HG03097 (cell line): Measurements from ENCODE around the gene SLC25A29.

Experiments
- ATAC-seq: cut with Tn5 transposase; IDR thresholded peaks from one replicate; pipeline ENCODE4 v1.9.1; 2021; ENCODE audit not compliant: unreplicated experiment, low FRiP score

The SLC25A29 gene

DNA sequence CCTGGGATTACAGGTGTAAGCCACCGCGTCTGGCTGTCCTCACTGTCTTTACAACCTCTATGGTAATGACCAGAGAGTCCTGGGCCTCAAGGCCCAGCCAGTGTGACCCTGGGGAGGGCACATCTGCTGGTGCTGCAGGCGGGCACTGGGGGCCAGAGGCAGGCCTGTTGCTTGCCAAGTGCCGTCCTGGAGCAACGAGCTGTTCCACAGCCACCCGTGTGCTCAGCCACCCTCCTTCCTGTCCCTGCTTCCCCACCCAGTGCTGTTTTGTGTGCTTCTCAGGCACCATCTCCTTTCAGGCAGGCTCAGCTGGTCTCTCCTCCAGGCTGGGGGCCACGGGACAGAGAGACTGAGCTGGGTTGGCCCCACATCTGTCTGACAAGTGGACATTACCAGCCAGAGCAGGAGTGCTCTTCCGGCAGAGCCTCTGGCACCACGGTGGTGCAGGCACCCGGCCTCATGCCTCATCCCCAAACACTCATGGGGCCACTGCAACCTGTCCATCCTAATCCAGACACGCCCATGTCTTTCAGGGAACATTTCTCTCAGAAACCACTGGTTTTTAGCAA, 25.9 kb upstream of the SLC25A29 start:
- ATAC-seq, result no peak

DNA sequence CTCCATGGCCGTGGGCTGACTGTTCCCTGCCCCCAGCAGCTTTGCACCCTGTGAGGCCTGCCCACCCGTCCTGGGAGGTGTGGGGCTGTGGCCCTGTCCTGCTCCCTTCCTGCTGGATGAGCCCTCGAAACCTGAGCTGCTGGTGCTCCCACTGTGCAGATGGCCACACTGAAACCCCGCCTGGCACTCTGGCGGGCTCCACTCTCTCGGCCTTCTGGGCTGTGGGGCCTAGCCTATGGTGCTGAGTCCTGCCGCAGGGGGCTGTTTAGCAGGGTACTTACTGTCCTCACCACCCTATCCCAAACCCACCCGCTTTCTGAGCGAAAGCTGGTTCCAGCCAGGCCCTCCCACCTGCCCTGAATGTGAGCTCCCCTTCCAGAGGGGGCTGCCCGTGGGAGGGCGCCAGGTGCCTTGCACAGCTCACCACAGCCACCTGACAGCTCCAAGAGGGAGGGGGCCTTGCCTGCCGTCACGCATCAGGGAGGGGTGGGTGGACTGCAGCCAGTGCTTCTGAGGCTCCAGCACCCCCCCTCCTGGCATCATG, 24.2 kb upstream of the SLC25A29 start:
- ATAC-seq, result no peak

DNA sequence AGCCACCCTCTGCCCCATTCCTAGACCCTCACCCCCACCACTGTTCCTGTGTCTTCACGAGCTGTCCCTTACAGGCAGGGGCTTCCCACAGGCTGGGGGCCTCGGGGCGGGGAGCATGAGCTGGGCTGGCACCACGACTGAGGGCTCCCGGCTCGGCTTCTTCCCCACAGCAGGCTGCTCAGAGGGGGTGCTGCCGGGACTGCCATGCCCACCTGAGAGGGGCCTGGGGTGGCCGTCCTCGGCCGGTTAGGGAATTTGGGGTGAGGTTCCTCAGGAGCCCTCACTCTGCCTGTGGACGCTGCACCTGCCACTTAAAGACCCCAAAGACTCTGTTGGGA, 23.7 kb upstream of the SLC25A29 start:
- no peak for ATAC-seq

DNA sequence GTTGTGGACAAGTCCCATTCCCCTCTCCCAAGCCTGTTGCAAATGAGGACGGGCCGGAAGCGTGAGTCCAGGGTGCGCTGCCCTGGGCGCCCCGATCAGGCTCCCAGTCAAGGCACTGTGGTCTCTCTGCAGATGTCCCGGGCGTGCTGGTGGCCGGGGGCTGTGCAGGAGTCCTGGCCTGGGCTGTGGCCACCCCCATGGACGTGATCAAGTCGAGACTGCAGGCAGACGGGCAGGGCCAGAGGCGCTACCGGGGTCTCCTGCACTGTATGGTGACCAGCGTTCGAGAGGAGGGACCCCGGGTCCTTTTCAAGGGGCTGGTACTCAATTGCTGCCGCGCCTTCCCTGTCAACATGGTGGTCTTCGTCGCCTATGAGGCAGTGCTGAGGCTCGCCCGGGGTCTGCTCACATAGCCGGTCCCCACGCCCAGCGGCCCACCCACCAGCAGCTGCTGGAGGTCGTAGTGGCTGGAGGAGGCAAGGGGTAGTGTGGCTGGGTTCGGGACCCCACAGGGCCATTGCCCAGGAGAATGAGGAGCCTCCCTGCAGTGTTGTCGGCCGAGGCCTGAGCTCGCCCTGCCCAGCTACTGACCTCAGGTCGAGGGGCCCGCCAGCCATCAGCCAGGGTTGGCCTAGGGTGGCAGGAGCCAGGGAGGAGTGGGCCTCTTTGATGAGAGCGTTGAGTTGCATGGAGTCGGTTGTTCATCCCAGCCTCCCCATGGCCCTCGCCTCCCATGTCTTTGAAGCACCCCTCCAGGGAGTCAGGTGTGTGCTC, 23.2 kb upstream of the SLC25A29 start:
- ATAC-seq, result no peak

DNA sequence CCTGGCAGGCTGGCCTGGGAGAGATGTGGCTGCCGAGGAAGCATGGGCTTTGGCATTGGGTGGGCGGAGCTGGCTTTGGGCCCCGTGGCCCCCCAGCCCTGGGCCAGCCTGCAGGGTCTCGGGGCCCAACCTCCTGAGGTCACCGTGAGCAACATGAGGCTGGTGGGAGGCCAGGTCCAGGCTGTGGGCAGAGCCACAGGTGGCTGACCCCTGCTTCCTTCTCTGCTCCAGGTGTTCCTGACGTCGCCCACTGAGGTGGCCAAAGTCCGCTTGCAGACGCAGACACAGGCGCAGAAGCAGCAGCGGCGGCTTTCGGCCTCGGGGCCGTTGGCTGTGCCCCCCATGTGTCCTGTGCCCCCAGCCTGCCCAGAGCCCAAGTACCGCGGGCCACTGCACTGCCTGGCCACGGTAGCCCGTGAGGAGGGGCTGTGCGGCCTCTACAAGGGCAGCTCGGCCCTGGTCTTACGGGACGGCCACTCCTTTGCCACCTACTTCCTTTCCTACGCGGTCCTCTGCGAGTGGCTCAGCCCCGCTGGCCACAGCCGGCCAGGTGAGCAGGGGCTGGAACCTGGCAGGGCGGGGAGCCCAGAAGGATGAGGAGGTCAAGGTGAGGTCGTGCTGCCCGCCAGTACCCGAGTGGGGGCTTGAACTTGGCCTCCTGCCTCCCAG, 22.4 kb upstream of the SLC25A29 start:
- no peak for ATAC-seq

DNA sequence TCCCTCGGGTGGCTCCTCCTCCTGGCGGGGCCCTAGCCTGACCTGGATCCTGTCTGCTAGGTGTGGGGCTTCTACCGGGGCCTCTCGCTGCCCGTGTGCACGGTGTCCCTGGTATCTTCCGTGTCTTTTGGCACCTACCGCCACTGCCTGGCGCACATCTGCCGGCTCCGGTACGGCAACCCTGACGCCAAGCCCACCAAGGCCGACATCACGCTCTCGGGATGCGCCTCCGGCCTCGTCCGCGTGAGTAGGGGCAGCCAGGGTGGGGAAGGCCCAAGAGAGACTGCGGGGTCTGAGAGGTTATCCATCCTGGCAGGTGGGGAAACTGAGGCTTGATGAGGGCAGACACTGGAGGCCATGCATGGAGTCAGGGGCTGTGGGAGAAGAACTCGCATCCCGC, 20.9 kb upstream of the SLC25A29 start:
- no peak for ATAC-seq

DNA sequence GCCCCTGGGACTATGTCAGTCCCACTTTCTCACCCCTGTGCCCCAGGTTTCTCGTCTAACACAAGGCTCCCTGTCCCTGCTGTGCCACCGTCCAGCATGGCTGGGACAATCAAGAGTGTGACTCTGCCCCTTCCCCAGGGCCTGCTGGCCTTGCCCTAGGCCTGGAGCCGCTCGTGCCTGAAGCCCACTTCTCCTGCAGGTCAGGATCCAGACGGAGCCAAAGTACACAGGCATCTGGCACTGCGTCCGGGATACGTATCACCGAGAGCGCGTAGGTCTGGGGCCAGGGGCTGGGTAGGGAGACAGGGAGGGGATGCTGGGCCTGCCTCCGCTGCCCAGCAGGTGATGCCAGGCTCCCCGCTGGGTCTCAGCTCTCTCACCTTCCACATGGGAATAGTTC, 19.7 kb upstream of the SLC25A29 start:
- ATAC-seq, result no peak

DNA sequence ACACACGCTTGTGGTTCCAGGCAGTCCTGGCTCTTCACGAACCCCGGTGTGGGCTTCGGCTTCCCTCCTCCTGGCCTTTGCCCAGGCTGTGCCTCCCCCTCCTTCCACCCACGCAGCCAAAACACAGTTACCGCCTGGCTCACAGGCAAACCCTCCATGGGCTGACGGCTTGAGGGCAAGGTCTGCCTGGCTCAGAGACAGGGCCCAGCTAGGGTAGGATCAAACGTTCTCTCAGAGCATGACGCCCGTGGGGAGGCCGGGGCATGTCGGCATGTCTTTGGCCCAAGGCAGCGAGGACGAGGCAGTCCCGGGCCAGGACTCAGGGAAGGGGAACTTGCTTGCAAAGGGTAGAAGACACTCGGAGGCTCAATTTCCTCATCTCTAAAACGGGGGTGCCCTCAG, 19.0 kb upstream of the SLC25A29 start:
- no peak for ATAC-seq

DNA sequence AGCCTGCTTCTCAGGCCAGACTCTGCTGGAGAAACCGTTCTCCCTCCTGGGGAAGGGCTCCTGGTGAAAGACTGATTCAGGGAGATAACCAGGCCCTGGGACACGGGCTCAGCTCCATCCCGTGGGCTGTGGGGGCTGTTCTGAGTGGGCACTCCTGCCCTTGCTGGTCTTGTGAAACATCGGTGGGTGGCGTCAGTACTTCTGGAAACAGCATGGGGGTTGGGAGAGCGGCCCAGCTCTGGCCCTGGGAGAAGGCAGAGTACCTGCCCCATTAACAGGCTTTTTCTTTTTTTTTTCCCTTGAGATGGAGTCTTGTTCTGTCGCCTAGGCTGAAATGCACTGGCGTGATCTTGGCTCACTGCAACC, 17.7 kb upstream of the SLC25A29 start:
- no peak for ATAC-seq

DNA sequence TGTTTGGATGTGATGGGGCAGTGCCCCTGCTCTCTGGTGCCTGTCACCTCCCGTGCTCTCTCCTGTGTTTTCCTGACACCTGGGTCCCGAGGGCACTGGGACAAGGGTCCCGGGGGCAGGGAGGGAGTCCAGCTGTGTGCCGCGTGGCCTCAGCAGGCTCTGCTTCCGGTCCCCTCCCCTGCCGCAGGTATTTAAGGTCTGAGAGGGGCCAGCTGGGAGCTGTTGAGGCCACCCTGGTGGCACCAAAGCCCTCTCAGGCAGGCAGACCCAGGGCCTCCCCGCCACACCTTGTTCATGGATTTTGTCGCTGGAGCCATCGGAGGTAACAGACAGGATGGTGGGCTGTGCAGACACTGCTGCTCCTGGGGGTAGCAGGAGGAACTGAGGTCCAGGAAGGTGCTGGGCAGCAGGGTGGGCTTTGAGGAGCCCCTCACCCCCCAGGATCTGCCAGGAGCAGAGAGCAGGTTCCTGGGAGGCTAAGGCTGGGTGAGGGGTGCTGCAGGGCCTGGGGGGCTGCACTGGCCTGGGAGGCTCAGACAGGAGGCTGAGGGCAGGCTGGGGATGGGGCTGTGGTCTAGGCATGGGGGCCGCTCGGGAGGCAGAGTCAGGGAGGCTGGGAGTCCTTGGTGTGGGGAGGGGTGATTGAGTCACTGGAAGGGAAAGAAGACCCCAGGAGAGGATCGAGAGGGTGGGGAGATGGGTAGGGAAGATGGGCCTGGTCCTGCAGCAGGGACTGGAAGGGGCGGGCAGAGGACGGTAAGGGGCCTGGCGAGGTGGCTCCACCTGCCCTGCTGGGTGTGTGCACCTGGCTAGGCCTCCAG, 17.1 kb upstream of the SLC25A29 start, which contains the start of gene SLC25A47:
Gene SLC25A47, plus strand, starts transcription at position 219 of the 821 bp plus-strand sequence. Its CDS starts 76 bp downstream, at position 295.
- ATAC-seq, result no peak

DNA sequence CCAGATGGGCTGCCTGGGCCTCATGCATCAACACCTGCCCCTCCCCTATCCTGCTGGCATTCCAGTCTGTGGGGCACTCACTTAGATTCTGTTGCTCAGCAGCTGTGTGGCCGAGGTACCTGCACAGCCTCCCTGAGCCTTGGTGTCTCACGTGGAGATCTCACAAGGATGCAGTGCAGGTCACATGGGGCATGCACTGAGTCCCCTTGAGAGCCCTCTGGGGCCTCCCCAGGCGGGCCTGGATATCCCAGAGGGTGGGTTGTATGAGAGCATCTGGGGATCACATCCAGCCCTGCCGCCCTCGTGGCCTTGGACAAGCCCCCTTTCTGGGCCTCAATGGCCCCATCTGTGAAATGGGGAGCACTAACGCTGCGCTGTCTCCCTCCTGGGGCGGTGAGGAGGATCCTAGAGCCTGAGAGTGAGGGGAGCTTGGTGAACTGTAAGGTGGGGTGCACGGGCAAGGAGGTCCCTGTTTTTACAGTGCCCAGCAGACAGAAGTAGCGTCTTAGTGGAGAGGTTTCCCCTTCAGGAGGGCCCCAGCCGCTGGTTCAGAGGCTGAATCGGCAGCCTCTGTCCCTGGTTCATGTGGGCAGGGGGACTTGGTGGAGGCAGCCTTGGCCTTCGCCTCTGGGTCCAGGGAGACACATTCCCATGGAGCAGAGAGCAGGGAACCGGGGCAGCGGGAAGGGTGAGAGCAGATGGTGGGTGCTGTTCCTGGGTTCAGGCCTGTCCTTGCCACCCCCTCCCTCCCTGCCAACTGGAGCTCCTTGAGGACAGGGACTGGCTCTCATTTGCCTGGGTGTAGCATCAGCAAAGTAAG, 16.1 kb upstream of the SLC25A29 start:
- ATAC-seq, result no peak

DNA sequence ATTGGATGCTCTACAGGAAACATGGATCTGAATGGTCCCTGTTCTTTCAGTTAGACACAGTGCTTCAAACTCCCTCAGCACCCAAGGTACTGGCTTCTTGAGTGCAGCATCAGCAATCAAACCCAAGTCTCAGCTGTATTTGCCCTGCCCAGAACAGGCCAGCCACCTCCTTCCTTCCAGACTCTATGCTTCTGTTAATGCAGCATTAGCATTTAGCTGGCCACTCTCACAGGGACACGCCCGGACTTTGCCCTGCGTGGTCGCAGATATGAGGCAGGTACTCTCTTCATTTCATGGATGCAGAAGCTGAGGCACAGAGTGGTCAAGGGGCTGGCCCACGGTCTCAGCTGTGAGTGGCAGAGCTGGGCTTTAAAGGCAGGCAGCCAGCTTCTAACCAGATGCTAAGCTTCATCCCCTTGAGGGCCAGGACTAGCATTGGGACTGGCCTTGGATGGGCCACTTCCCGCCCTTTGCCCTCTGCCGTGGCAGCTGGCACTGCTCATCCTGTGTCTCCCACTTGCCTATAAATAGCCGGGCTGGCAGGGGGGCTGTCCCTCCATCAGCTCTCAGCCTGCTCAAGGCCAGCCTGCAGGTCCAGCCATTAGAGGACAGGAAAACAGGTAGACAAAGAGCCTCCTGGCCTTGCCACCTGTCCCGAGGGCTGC, 15.4 kb upstream of the SLC25A29 start:
- no peak for ATAC-seq

DNA sequence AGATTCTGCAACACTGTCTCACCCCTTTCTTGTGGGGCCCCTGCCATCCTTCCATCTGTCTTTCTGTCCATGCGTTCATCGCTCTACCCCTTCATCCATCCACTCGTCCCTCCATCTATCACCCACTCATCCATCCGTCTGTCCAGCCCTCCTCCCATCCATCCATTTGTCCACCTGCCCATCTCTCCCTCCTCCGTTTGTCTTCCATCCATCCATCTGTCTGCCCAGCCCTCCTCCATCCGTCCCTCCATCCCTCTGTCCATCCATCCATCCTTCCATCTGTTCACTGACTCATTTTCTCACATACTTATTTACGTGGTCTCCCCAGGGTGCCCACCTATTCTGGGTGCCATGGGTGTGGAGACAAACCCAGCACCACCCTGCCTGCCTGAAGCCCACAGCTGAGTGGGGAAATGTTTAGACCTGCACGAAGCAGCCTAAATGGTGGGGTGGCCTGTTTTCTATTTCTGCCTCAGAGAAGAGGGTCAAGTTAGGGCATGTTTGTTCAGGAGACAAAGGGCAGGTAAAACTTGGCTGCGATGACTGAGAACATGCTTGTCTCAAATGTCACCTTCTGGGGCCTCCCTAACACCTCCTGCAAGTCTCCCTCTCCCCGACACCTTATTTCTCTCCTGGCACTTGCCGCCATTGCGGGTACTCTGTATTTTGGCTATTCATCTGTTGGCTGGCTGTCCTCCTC, 14.1 kb upstream of the SLC25A29 start:
- no peak for ATAC-seq

DNA sequence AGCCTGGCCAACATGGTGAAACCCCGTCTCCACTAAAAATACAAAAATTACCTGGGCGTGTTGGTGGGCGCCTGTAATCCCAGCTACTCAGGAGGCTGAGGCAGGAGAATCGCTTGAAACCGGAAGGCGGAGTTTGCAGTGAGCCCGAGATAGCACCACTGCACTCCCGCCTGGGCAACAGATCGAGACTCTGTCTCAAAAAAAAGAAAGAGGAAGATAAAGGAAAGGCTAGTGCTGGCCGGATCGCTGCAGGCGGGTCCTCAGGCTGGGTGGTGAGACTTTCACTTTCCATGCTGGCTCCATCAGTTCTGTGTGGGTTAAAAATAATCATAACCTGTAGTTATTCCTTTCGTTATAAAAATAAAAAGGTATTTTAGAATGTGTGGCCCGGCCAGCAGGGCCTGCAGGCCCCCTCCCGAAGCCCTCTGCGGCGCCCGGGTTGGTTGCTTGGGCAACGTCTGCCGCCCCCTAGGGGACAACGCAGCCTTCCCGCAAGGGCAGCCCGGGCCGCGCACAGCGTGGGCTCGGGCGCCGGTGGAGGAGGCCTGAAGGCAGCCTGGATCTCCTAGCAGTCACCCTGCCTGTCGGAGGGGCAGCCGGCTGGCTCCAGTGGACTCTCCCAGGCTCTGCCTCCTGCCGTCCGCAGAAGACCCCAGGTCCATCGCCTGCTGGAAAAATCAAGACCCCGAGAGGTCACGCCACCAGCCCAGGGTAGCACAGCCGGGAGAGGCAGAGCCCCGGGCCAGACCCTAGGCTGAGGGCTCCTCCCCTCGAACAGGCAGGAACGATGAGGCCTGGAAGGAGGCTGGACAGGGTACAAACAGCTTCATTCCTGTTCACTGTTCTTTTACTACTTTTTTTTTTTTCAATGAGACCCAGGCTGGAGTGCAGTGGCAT, 11.9 kb upstream of the SLC25A29 start:
- peak; percentile 84 for ATAC-seq

DNA sequence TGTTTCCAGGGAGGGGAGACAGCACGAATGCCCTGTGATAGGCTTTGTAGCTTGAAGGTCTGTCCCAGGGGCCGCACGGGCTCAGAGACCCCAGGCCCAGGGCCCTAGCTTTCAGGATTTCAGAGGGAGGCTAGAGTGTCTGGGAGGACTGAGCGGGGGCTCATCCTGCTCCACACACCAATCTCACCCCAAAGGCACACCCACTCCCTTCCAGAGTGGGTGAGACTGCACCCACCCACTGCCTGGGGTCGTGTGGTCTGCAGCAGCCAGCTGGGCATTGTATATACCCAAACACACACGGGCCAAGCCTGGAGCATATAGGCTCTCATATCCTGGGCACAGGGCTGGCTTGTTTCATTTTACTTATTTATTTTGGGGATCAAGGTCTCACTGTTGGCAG, 11.1 kb upstream of the SLC25A29 start:
- ATAC-seq, result no peak

DNA sequence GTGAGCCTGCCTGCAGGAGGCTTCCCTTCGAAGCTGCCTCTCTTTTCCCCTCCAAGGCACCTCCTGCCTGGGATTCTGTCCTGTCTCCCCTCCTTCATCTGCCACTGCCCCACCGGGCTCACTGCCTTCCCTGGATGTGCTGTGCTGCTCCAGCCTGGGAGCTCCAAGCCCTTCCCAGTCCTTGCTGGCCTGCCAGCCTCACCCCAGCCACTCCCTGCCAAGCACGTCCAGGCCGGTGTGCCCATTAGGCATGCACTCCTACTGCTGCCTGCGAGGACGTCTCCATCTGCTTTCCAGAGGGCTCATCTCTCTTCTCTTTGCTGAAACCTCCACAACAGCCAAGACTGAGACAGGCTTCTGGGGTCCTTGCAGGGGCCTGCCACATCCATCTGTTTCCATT, 8.5 kb upstream of the SLC25A29 start:
- ATAC-seq, result no peak

DNA sequence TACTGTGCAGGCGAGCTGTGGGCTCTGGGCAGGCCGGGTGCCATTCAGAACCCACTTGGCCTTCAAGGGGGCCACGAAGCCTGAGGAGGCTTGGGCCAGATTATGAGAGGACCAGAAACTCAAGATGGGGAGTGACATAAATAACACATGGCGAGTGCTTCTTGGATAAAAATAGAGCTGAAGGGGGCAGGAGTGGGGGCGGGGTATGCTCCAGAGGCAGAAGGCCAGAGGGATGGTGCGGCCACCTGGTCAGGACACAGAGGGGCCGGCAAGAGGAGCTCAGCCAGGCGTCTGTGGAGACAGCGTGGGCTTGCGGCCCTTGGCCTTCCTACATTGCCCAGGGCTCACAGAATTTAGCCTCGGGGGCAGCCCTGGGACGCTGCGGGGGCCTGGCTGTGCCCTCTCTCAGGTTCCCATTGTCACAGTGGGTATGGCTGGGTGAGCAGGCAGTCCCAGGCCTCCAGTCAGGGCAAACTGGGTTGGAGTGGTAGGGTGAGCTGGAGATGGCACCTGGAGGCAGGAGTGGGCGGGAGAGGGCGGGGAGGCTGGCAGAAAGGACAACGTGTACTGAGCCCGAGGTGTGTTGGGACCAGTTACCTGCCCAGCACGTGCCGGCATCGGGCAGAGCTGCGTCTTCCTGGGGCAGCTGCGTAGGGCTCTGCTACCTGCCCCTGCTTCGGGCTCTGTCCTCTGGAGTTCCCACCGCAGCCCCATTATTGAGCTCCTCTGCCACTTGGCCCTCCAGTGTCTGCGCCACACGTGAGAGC, 7.4 kb upstream of the SLC25A29 start:
- ATAC-seq, result no peak
